WERI-Rb-1 (cell line): ENCODE measurements around the gene IFTAP.
"Not testable (repeated sequence)": the region's sequence is repeated elsewhere in the genome, so short reads cannot be mapped to it uniquely, and the experiment has no call there.

Experiments used
- DNase-seq: peaks from one replicate; pipeline ENCODE4 v3.0.0-alpha.2; 2020
- H3K27ac ChIP-seq: fragments of 250-450 bp; sonication (Bioruptor Pico); 2 replicates; pipeline ENCODE4 v1.5.1; 2020; ENCODE audit warnings: mild to moderate bottlenecking, moderate library complexity
- H3K27me3 ChIP-seq: fragments of 250-450 bp; sonication (Bioruptor Pico); 2 replicates; pipeline ENCODE4 v1.5.1; 2021; ENCODE audit warnings: mild to moderate bottlenecking, low read depth, moderate library complexity; ENCODE audit not compliant: insufficient read depth, severe bottlenecking
- H3K36me3 ChIP-seq: fragments of 250-450 bp; sonication (Bioruptor Pico); 2 replicates; pipeline ENCODE4 v1.5.1; 2020; ENCODE audit warnings: mild to moderate bottlenecking, moderate library complexity
- H3K4me3 ChIP-seq: 2 replicates; pipeline ENCODE4 v1.5.1; 2011; ENCODE audit warnings: low read depth, mild to moderate bottlenecking, control low read depth, low read length
- H3K9me3 ChIP-seq: fragments of 250-450 bp; sonication (Bioruptor Pico); 2 replicates; pipeline ENCODE4 v1.5.1; 2021; ENCODE audit warnings: mild to moderate bottlenecking, moderate library complexity; ENCODE audit not compliant: severe bottlenecking
- CTCF ChIP-seq: IDR thresholded peaks from 2 replicates; pipeline ENCODE4 v1.5.1; 2011; ENCODE audit warnings: low read depth, mild to moderate bottlenecking, control low read depth, inconsistent platforms, low read length

Gene IFTAP

GRCh38 chr11:36628765-36629244 lies 34.5 kb downstream of the IFTAP start:
- no peak for TF ChIP-seq CTCF
- Histone ChIP-seq H3K4me3 (no peak overlapping the region), H3K27me3 (no peaks in the 10 kb centered on the region), H3K27ac (no peak overlapping the region), H3K36me3 (no peaks in the 10 kb centered on the region), H3K9me3 (no peaks in the 10 kb centered on the region)
- no peak for DNase-seq

- TF ChIP-seq CTCF: no peak
These were observed 37.5 kb downstream of the IFTAP start for GRCh38 chr11:36631774-36632173.

GRCh38 chr11:36635066-36635862 lies 41.0 kb downstream of the IFTAP start:
- Histone ChIP-seq H3K27ac (no peak overlapping the region), H3K36me3 (no peaks in the 10 kb centered on the region)
- no peak for DNase-seq

More at GRCh38 chr11:36631774-36632173, 37.5 kb downstream of the IFTAP start:
- H3K36me3 ChIP-seq: no peaks in the 10 kb centered on the region
- H3K4me3 ChIP-seq: no peak overlapping the region
- H3K9me3 ChIP-seq: no peaks in the 10 kb centered on the region
- no peaks in the 10 kb centered on the region for H3K27me3 ChIP-seq
- no peak for DNase-seq
- H3K27ac ChIP-seq: no peak overlapping the region

GRCh38 chr11:36638556-36638955 lies 44.3 kb downstream of the IFTAP start:
- Histone ChIP-seq H3K36me3 (no peaks in the 10 kb centered on the region), H3K27me3 (no peaks in the 10 kb centered on the region), H3K27ac (no peak overlapping the region), H3K9me3 (no peaks in the 10 kb centered on the region), H3K4me3 (no peak overlapping the region)
- DNase-seq: no peak
- TF ChIP-seq CTCF: no peak

More at GRCh38 chr11:36635066-36635862, 41.0 kb downstream of the IFTAP start:
- no peaks in the 10 kb centered on the region for H3K9me3 ChIP-seq
- H3K27me3 ChIP-seq: no peaks in the 10 kb centered on the region
- TF ChIP-seq CTCF: no peak
- H3K4me3 ChIP-seq: no peak overlapping the region

- no peak overlapping the region for H3K27ac ChIP-seq
These were observed 63.4 kb downstream of the IFTAP start for GRCh38 chr11:36657610-36658267.

GRCh38 chr11:36661359-36661758 lies 67.1 kb downstream of the IFTAP start:
- not testable (repeated sequence) for H3K27ac ChIP-seq, H3K9me3 ChIP-seq, H3K36me3 ChIP-seq, H3K4me3 ChIP-seq, H3K27me3 ChIP-seq, DNase-seq

More at GRCh38 chr11:36657610-36658267, 63.4 kb downstream of the IFTAP start:
- H3K4me3 ChIP-seq: no peak overlapping the region
- H3K36me3 ChIP-seq: no peaks in the 10 kb centered on the region; the same call in 1 of the 2 replicates
- H3K9me3 ChIP-seq: no peaks in the 10 kb centered on the region
- H3K27me3 ChIP-seq: no peaks in the 10 kb centered on the region
- no peak for TF ChIP-seq CTCF
- no peak for DNase-seq
